ENCODE data around the gene KAZN.

DNA sequence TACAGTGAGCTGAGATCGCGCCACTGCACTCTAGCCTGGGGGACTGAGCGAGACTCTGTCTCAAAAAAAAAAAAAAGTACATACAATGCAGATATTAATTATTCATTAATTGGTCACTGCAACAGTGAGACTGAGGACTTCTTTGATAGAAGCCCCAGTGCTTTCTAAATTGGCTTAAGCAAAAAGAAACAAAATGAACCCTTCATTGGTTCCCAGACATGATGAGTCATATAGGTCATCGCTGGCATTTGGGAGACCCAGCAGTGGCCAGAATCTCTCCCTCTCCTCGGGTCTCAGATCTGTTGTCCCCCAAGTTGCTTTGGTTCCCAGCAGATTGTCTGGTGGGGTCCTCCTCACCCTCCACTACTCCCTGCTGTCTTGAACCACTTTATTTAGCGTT lies 144.9 kb downstream of the KAZN start:
- TF ChIP-seq, protein P1, sequence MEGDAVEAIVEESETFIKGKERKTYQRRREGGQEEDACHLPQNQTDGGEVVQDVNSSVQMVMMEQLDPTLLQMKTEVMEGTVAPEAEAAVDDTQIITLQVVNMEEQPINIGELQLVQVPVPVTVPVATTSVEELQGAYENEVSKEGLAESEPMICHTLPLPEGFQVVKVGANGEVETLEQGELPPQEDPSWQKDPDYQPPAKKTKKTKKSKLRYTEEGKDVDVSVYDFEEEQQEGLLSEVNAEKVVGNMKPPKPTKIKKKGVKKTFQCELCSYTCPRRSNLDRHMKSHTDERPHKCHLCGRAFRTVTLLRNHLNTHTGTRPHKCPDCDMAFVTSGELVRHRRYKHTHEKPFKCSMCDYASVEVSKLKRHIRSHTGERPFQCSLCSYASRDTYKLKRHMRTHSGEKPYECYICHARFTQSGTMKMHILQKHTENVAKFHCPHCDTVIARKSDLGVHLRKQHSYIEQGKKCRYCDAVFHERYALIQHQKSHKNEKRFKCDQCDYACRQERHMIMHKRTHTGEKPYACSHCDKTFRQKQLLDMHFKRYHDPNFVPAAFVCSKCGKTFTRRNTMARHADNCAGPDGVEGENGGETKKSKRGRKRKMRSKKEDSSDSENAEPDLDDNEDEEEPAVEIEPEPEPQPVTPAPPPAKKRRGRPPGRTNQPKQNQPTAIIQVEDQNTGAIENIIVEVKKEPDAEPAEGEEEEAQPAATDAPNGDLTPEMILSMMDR (IDR thresholded peaks at IDR 0.05) = no peak
- no peak for TF ChIP-seq POLR2A (IDR thresholded peaks at IDR 0.05)
